ENCODE data around the gene CABP5. TPM values are rescaled to one million over a fixed set of nuclear protein-coding genes. Genes with fewer than 3 reads are reported as not detected.

Gene CABP5
- total and polyA plus RNA-seq, 8 donors, result not detected

GRCh38 chr19:48010932-48011758 is 32.7 kb downstream of the CABP5 start:
- TF ChIP-seq EP300 (IDR thresholded peaks at IDR 0.05) (no peak), CTCF (IDR thresholded peaks at IDR 0.05) (no peak)
- Histone ChIP-seq H3K27ac (no peak overlapping the region), H3K9me3 (peaks cover 0 to 11% (median 8%) of the 10 kb centered on the region in 4 donors)

GRCh38 chr19:48006762-48007161 is 37.1 kb downstream of the CABP5 start:
- no peaks in the 10 kb centered on the region for H3K4me1 ChIP-seq
- 72 to 85% (median 81%) methylated on average over 6 of the region's 6 CpGs for WGBS, 5 donors
- no peak overlapping the region for H3K27ac ChIP-seq
- peaks cover 0 to 5% (median 2%) of the 10 kb centered on the region in 4 donors for H3K9me3 ChIP-seq
- no peaks in the 10 kb centered on the region for H3K36me3 ChIP-seq
- no peak for DNase-seq
- TF ChIP-seq POLR2AphosphoS5 (IDR thresholded peaks at IDR 0.05) (no peak), CTCF (IDR thresholded peaks at IDR 0.05) (no peak), POLR2A (IDR thresholded peaks at IDR 0.05) (no peak), EP300 (IDR thresholded peaks at IDR 0.05) (no peak)
- intact Hi-C loops (cut with DNase I; ENCODE audit: low total_unique reads), result no loop called here
- peaks cover 0 to 13% (median 0%) of the 10 kb centered on the region in 3 donors for H3K27me3 ChIP-seq
- no peak overlapping the region for H3K4me3 ChIP-seq

More at GRCh38 chr19:48010932-48011758, 32.7 kb downstream of the CABP5 start:
- Histone ChIP-seq H3K27me3 (peaks cover 0 to 9% (median 0%) of the 10 kb centered on the region in 3 donors), H3K4me1 (no peaks in the 10 kb centered on the region), H3K36me3 (no peaks in the 10 kb centered on the region), H3K4me3 (no peak overlapping the region)
- no peak for DNase-seq
- WGBS, 5 donors, result 89 to 92% (median 89%) methylated on average over 11 of the region's 11 CpGs
- intact Hi-C loops (cut with DNase I; ENCODE audit: low total_unique reads), result no loop called here

- no peak for DNase-seq
- Histone ChIP-seq H3K27me3 (peaks cover 0 to 13% (median 0%) of the 10 kb centered on the region in 3 donors), H3K27ac (no peak overlapping the region), H3K4me3 (no peak overlapping the region), H3K9me3 (peaks cover 0 to 14% (median 2%) of the 10 kb centered on the region in 4 donors), H3K4me1 (no peaks in the 10 kb centered on the region), H3K36me3 (no peaks in the 10 kb centered on the region)
- intact Hi-C loops (cut with DNase I; ENCODE audit: low total_unique reads), result no loop called here
- TF ChIP-seq CTCF (IDR thresholded peaks at IDR 0.05), result no peak
- TF ChIP-seq EP300 (IDR thresholded peaks at IDR 0.05), result no peak
- no peak for TF ChIP-seq POLR2AphosphoS5 (IDR thresholded peaks at IDR 0.05)
- no peak for TF ChIP-seq POLR2A (IDR thresholded peaks at IDR 0.05)
- WGBS, 5 donors, result 63 to 69% (median 66%) methylated on average over 6 of the region's 6 CpGs
These were observed 39.6 kb downstream of the CABP5 start for GRCh38 chr19:48004236-48004635.

GRCh38 chr19:48000846-48001245 is 43.0 kb downstream of the CABP5 start:
- Histone ChIP-seq H3K27me3 (peaks cover 0 to 9% (median 0%) of the 10 kb centered on the region in 3 donors), H3K27ac (no peak overlapping the region), H3K9me3 (peaks cover 0 to 9% (median 2%) of the 10 kb centered on the region in 4 donors), H3K36me3 (no peaks in the 10 kb centered on the region), H3K4me1 (no peaks in the 10 kb centered on the region), H3K4me3 (no peak overlapping the region)
- 76 to 80% (median 77%) methylated on average over 6 of the region's 6 CpGs for WGBS, 5 donors
- DNase-seq, result no peak
- intact Hi-C loops (cut with DNase I; ENCODE audit: low total_unique reads), result no loop called here
- TF ChIP-seq POLR2AphosphoS5 (IDR thresholded peaks at IDR 0.05) (no peak), POLR2A (IDR thresholded peaks at IDR 0.05) (no peak)

GRCh38 chr19:47998800-47999199 is 45.1 kb downstream of the CABP5 start:
- intact Hi-C loops (cut with DNase I; ENCODE audit: low total_unique reads), result no loop called here
- H3K27me3 ChIP-seq, result peaks cover 0 to 17% (median 4%) of the 10 kb centered on the region in 3 donors
- DNase-seq, result no peak
- no peak overlapping the region for H3K4me3 ChIP-seq
- peaks cover 0 to 9% (median 2%) of the 10 kb centered on the region in 4 donors for H3K9me3 ChIP-seq
- WGBS, 5 donors, result 77 to 89% (median 81%) methylated on average over 6 of the region's 6 CpGs
- H3K36me3 ChIP-seq, result no peaks in the 10 kb centered on the region
- TF ChIP-seq POLR2AphosphoS5 (IDR thresholded peaks at IDR 0.05) (no peak), EP300 (IDR thresholded peaks at IDR 0.05) (no peak), CTCF (IDR thresholded peaks at IDR 0.05) (no peak), POLR2A (IDR thresholded peaks at IDR 0.05) (no peak)
- no peak overlapping the region for H3K27ac ChIP-seq
- H3K4me1 ChIP-seq, result no peaks in the 10 kb centered on the region
